ENCODE measurements around the gene ELOVL6.

- no peak for TF ChIP-seq CTCF (IDR thresholded peaks at IDR 0.05)
- TF ChIP-seq POLR2A (IDR thresholded peaks at IDR 0.05) = no peak
- TF ChIP-seq EP300 (IDR thresholded peaks at IDR 0.05) = no peak
Observed at GRCh38 chr4:110224812-110225211, 26.4 kb upstream of the ELOVL6 start.

All from stomach (tissue), 4 donors.